ENCODE results near the gene PKD1L1. TPM values are rescaled to one million over a fixed set of nuclear protein-coding genes. Genes with fewer than 3 reads are reported as not detected.

Gene PKD1L1
- total RNA-seq, 1 experiment from 2014 or later, result 0.17 TPM

GRCh38 chr7:47979832-47980181, 31.5 kb upstream of the PKD1L1 start:
- Histone ChIP-seq H4K5ac (ENCODE audit: insufficient read length, low read depth, low read length) (no peak overlapping the region), H3K79me1 (ENCODE audit: insufficient read depth, low read depth, low read length, poor library complexity, severe bottlenecking) (no peaks in the 10 kb centered on the region), H4K20me1 (ENCODE audit: control insufficient read depth, insufficient read depth, insufficient read length) (no peaks in the 10 kb centered on the region), H3K27me3 (ENCODE audit: insufficient read depth, low read length) (no peaks in the 10 kb centered on the region), H2BK15ac (ENCODE audit: low read depth, low read length) (no peak overlapping the region), H3K79me2 (ENCODE audit: insufficient read depth, low read length) (peaks cover 3% of the 10 kb centered on the region; the same call in 1 of the 2 replicates), H2BK120ac (ENCODE audit: low read depth, low read length, poor library complexity, severe bottlenecking) (no peak overlapping the region), H3K56ac (ENCODE audit: insufficient read length, low read depth, low read length) (no peak overlapping the region), H3K4me1 (ENCODE audit: insufficient read depth, low read length) (peaks cover 3% of the 10 kb centered on the region; the same call in 1 of the 2 replicates), H3K9me3 (ENCODE audit: control insufficient read depth, low read depth, low read length) (no peaks in the 10 kb centered on the region), H3K23me2 (ENCODE audit: insufficient read length, low read depth, low read length, poor library complexity, severe bottlenecking) (peaks cover 5% of the 10 kb centered on the region), H3K23ac (ENCODE audit: insufficient read length, low read depth, low read length) (no peak overlapping the region), H2BK5ac (ENCODE audit: insufficient read length, low read length) (no peak overlapping the region), H4K91ac (ENCODE audit: insufficient read length, low read depth, low read length) (no peak overlapping the region), H2AFZ (ENCODE audit: low read length) (peak overlapping the region; percentile 24), H3K27ac (ENCODE audit: insufficient read length, low read depth, low read length) (no peak overlapping the region), H2AK5ac (ENCODE audit: insufficient read length, low read length) (no peak overlapping the region), H3K9ac (ENCODE audit: extremely low read depth, insufficient read length, low read length) (no peak overlapping the region), H4K8ac (replicated peaks; ENCODE audit: insufficient read length, low read depth, low read length) (no peak overlapping the region), H3K4me2 (ENCODE audit: insufficient read depth, insufficient read length, low read length) (peak overlapping the region; percentile 75), H3K14ac (ENCODE audit: insufficient read depth, low read length) (no peak overlapping the region), H3T11ph (ENCODE audit: low read length) (no peak overlapping the region), H2BK20ac (ENCODE audit: low read depth, low read length, poor library complexity, severe bottlenecking) (no peak overlapping the region), H3K18ac (ENCODE audit: insufficient read length, low read depth, low read length) (no peak overlapping the region), H2BK12ac (ENCODE audit: insufficient read length, low read depth, low read length) (no peak overlapping the region), H3K4ac (ENCODE audit: low read depth, low read length) (no peak overlapping the region)
- Mint-ChIP-seq H3K9me3 (no peaks in the 10 kb centered on the region; a peak in 1 of 5 replicates), H3K27me3 (ENCODE audit: low read depth) (no peaks in the 10 kb centered on the region), H3K4me3 (peak overlapping the region; percentile 92 to 94), H3K27ac (peak overlapping the region in 1 of 3 experiments; percentile 19; a peak in 1 of 7 replicates), H3K4me1 (peaks cover 13 to 14% of the 10 kb centered on the region in 2 experiments), H3K36me3 (ENCODE audit: insufficient read depth in 1 of 3, low read depth in 3 of 3) (peaks cover 27 to 39% (median 37%) of the 10 kb centered on the region in 3 experiments; a peak in 6 of 7 replicates)
- no peak for DNase-seq
- no CpG with 5 or more reads among the region's 7 CpGs for WGBS (ENCODE audit: extremely low coverage, insufficient read length, low lambda C conversion rate)
- TF ChIP-seq, protein P1, sequence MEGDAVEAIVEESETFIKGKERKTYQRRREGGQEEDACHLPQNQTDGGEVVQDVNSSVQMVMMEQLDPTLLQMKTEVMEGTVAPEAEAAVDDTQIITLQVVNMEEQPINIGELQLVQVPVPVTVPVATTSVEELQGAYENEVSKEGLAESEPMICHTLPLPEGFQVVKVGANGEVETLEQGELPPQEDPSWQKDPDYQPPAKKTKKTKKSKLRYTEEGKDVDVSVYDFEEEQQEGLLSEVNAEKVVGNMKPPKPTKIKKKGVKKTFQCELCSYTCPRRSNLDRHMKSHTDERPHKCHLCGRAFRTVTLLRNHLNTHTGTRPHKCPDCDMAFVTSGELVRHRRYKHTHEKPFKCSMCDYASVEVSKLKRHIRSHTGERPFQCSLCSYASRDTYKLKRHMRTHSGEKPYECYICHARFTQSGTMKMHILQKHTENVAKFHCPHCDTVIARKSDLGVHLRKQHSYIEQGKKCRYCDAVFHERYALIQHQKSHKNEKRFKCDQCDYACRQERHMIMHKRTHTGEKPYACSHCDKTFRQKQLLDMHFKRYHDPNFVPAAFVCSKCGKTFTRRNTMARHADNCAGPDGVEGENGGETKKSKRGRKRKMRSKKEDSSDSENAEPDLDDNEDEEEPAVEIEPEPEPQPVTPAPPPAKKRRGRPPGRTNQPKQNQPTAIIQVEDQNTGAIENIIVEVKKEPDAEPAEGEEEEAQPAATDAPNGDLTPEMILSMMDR (conservative IDR thresholded peaks at IDR 0.05), result no peak
